ENCODE measurements around the gene DHX16. TPM values are rescaled to one million over a fixed set of nuclear protein-coding genes. Genes with fewer than 3 reads are reported as not detected.

DHX16 gene
- 36.8 and 41.7 TPM in 2 replicates for total RNA-seq

GRCh38 chr6:30672445-30673253, at the start of gene DHX16:
DHX16 (minus strand) TSS chr6:30673006; CDS start chr6:30672841, 165 bp downstream.

GRCh38 chr6:30719791-30720737, 47.3 kb upstream of the DHX16 start, which contains the start of gene TUBB:
TUBB (plus strand) TSS chr6:30720352; CDS start chr6:30720507, 155 bp downstream.

DNA sequence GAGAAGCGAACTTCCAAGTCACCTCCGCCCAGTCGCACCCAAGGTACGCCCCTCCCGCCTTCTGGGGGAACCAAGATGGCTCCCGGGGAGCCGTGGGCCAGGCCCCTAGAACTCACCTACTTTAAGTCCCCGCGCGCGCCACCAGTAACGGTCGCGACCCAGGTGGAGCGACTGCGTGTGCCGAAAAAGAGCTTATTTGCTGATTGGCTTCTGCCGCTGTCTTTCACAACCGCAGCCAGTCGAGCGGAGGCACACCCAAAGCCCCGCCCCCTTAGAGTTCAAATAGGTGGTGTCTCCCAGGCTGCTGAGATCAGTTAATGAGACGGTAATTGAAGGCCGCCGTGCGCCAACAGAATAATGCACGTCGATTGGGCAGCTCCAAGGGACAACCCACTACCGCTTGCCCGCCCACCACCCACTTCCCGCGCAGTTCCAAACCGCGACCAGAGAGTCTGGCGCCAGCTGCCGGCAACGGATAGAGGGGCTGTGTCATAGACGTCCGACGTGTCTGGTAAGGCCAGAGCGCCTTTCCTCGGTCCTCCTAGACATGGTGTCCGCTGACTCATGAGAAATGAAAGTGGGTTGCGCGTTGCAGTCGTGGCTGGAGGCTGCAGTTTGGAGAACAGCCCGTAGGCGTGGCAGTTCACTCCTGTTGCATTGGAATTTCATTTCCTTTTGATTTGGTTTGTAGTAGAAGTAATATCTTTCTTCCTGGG, 44.5 kb upstream of the DHX16 start, which contains the start of gene MDC1:
Gene MDC1, minus strand, starts transcription at position 153 of the 716 bp plus-strand sequence. CDS start 2,106 bp downstream, outside the sequence.

DNA sequence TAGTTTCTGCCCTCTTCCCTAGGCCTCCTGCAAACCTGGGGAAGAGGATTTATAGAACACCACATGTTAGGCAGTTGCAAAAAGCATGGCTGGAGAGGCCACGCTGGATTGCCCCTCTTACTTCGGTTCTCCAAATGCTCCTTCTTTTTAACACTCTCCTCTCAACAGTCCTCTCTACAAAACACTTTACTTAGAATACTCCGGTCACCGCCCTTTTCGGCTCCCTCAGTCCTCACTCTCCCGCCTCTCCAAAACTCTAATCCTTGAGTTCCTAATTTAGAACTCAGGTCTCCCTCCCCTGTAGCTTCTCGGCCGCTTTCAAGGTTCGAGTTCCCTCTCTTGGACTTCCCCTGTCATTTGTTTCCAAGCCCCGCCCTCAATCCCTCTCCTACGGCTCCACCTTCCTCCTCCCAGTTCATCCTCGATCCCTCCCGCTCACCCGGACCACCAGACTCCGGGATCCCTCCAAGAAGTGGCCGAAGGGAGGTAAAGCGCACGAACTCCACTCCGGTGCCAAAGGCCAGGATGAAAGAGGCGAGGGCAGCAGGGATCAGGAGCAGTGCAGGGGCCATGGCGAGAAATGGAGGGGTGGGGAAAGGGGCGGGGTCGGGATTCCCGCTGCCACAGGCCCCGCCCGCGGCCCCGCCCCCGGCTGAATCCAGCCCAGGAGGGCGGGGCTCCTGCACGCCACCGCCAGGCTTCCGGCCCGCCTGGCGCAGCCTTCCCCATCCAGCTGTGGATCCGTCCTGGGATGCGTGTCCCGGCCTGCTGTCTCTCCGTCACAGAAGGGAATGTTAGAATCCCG, 17.8 kb upstream of the DHX16 start, which contains the start of gene NRM:
Gene NRM, minus strand, starts transcription at position 582 of the 805 bp plus-strand sequence. Its CDS starts 10 bp downstream, at position 572.

GRCh38 chr6:30686009-30686907, 13.5 kb upstream of the DHX16 start, which contains the start of gene PPP1R18:
PPP1R18 (minus strand) TSS chr6:30686645; CDS start chr6:30686018, 627 bp downstream.

GRCh38 chr6:30646450-30647241, 26.2 kb downstream of the DHX16 start, which contains the start of gene C6orf136:
C6orf136 (plus strand) TSS chr6:30647133; CDS start chr6:30647232, 99 bp downstream.

DNA sequence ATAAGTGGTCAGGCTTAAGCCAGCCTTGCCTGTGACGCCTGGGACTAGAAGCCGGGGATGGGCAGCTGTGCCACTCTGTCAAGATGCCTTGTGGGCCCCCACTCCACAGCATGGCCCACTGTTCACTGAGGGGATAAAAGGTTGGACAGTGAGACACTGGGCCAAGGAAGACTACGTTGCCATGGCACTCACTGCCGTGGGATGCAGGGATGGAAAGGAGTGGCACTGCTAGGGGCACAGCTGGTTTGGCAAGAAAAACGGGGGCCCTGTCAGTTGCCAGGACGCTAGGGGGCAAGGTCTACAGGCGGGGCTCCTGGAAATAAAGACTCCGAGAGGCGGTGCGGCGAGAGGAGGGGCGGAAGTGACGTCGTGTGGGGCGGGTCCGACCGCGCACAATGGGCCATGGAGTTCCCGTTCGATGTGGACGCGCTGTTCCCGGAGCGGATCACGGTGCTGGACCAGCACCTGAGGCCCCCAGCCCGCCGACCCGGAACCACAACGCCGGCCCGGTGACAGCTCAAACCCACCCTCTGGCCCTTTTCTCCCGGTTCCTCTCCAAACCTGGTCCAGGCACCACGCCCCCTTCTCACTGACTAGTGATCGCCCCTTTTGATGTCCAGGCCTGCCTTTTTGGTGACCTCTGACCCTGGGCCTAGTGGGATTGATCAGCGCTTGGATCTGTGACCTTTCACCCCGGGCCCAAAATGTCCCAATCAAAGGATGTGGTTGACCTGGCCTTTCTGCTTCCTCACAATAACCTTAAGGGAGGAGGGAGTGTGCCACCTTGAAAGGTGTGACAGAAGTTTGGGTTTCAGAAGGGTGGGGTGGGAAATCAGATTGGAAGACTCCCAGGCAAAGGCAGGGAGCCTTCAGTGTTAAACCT, 46.1 kb downstream of the DHX16 start, which contains the start of gene ATAT1:
Gene ATAT1, plus strand, starts transcription at position 391 of the 883 bp plus-strand sequence.

GRCh38 chr6:30617565-30618269, 55.1 kb downstream of the DHX16 start, which contains the start of gene MRPS18B:
MRPS18B (plus strand) TSS chr6:30617840; CDS start chr6:30617866, 26 bp downstream.

DNA sequence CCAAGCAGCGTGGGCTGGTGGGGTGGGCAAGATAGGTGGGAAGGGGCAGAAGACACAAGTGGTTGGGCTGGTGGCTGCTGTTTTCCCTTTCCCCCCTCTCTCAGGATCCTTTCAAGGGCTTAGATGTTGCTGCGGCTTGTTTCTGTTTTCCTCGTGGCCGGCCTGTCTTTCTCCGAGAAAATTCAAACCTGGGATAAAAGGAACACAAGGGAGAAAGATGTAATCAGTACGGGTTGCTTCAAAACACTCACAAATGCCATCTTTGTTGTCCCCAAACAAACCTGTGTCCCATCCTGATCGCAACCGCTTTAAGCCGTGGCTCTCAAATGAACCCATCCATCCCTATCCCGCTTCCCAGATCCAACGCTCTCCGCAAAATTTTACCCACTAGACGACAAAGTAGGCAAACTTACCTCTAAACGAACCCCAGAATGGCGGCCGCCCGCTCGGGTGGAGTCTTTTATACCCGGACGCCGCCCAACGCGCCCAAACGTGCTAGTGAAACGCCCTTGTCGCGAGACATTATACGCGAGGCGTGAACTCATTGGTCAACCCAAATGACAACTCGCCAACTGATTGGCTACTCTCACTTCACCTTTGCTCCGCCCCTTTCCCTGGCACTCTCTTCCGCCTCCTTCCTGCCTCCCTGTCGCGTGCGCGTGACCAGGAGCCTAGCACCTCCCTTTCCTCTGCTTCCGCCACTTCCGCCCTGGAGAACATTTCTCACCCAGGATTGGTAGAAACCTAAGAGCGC, 55.8 kb downstream of the DHX16 start, which contains the start of gene PPP1R10:
Gene PPP1R10, minus strand, starts transcription at position 433 of the 754 bp plus-strand sequence. CDS start 7,299 bp downstream, outside the sequence.

Other genes with a start within 250 kb of the DHX16 start
- 353 and 390 TPM in 2 replicates for gene HLA-E, start 183.5 kb downstream of the DHX16 start, total RNA-seq
- gene GNL1, start 116.5 kb downstream of the DHX16 start, total RNA-seq = 42.6 and 48.7 TPM in 2 replicates
- gene PRR3, start 115.7 kb downstream of the DHX16 start, total RNA-seq = 3.6 and 3.8 TPM in 2 replicates
- 48.6 and 48.8 TPM in 2 replicates for gene ABCF1, start 101.6 kb downstream of the DHX16 start, total RNA-seq
- gene PPP1R10, start 55.8 kb downstream of the DHX16 start, total RNA-seq = 9.6 and 14.0 TPM in 2 replicates
- gene MRPS18B, start 55.2 kb downstream of the DHX16 start, total RNA-seq = 31.5 and 31.6 TPM in 2 replicates
- gene ATAT1, start 46.1 kb downstream of the DHX16 start, total RNA-seq = 3.0 and 3.1 TPM in 2 replicates
- 1.6 and 2.8 TPM in 2 replicates for gene C6orf136, start 25.9 kb downstream of the DHX16 start, total RNA-seq
- 55.8 and 62.1 TPM in 2 replicates for gene PPP1R18, start 13.6 kb upstream of the DHX16 start, total RNA-seq
- gene NRM, start 18.0 kb upstream of the DHX16 start, total RNA-seq = 1.4 TPM in 2 replicates
- gene MDC1, start 44.3 kb upstream of the DHX16 start, total RNA-seq = 6.3 and 7.2 TPM in 2 replicates
- 474 and 495 TPM in 2 replicates for gene TUBB, start 47.3 kb upstream of the DHX16 start, total RNA-seq
- 48.8 and 110 TPM in 2 replicates for gene FLOT1, start 69.7 kb upstream of the DHX16 start, total RNA-seq
- gene IER3, start 71.5 kb upstream of the DHX16 start, total RNA-seq = 76.0 and 82.1 TPM in 2 replicates
- 5.6 and 12.7 TPM in 2 replicates for gene DDR1, start 211.5 kb upstream of the DHX16 start, total RNA-seq
- 12.6 and 17.6 TPM in 2 replicates for gene GTF2H4, start 235.2 kb upstream of the DHX16 start, total RNA-seq
- 15.1 and 17.4 TPM in 2 replicates for gene VARS2, start 241.2 kb upstream of the DHX16 start, total RNA-seq

All from endothelial cell of coronary artery (primary cell).